HG02884 (cell line): ENCODE results near the gene TRIM37.
"Not testable (repeated sequence)": the region's sequence is repeated elsewhere in the genome, so short reads cannot be mapped to it uniquely, and the experiment has no call there.

Source experiments
- ATAC-seq: cut with Tn5 transposase; IDR thresholded peaks from one replicate; pipeline ENCODE4 v1.9.1; 2021; ENCODE audit warnings: mild to moderate bottlenecking, moderate library complexity; ENCODE audit not compliant: unreplicated experiment

Gene TRIM37

DNA sequence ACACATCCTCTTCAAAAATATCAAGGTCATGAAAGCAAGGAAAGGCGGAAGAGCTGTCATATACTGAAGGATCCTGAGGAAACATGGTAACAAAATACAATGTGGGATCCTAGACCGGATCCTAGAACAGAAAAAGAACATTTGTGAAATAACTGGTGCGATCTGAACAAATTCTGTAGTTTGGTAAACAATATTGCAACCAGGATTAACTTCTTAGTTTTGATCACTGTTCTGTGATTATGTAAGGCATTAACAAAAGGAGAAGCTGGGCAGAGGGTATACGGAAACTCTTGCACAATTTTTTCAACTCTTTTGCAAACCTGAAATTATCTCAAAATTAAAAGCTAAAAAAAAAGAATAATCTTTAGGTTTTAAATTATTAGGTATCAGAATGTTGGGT lies 109.7 kb downstream of the TRIM37 start:
- ATAC-seq = no peak

DNA sequence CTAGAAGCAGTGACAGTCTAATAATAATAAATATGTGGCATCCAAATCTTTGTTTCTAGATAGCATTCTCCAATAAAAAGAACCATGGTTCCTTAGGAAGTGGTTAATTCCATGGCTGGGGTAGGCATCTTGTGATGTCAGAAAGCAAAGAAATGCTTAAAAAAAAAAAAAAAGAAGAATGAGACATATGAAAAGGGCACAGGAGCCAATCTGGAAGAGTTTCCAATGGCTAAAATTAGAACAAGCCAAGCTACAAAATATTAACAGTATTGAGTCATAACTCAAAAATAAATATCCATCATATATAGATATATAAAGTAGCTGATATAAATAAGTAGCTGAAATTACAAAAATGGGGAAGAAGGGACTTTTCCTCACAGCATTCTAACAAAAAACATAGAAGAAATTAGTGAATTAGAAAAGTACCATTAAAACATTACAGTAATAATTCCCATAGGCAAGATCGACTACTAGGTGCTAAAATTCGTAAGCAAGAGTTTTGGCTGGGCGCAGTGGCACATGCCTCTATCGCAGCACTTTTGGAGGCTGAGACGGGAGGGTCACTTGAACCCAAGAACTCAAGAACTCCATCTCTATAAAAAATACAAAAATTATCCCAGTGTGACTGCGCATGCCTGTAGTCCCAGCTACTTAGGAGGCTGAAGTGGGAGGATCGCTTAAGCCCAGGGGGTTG lies 111.3 kb downstream of the TRIM37 start:
- no peak for ATAC-seq

- no peak for ATAC-seq
Observed at GRCh38 chr17:58993311-58993710, 113.4 kb downstream of the TRIM37 start.

DNA sequence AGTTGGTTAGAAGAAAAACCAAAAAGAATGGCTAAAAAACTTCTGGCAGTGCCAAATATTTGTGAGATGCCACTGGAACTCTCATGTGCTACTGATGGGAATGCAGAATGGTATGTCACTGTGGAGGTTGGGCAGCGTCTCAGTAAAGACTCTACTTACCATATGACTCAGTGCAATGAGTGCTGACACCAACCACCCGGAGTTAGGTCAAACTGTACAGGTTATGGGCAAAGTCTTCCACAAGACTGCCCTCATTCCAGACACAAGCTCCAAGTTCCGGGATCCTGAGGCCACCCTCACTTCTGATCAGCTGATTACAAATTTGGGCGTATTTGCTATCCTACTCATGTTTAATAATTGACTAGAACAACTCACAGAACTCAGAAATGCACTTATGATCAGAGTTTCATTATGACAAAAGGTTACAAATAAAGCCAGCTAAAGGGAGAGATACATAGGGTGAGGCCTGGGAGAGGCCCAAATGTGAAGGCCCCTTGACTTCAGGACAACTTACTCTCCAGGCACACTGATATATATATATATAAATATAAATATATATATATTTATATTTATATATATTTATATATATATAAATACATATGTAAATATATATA lies 114.9 kb downstream of the TRIM37 start:
- ATAC-seq = no peak

- no peak for ATAC-seq
Observed at GRCh38 chr17:58989629-58990028, 117.1 kb downstream of the TRIM37 start.

GRCh38 chr17:58985971-58986370 lies 120.7 kb downstream of the TRIM37 start:
- no peak for ATAC-seq

DNA sequence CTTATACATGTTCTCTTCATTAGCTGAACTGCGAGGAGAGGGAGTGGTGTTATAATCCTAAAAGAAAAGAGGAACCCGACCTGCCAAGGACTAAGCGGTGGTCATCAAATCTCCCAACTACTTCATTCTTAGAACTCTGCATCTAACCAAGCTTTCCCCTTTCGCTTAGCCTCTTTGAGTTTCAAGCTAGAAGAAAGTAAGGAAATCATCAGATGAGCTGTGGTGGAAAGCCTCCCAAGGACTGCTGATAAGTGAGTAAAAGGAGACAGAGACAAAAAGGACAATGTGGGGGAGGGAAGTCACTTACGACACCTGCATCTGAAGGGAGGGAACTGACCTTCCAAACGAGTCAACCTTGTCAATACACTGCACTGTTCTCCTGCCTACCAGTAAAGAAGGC lies 121.3 kb downstream of the TRIM37 start:
- no peak for ATAC-seq

DNA sequence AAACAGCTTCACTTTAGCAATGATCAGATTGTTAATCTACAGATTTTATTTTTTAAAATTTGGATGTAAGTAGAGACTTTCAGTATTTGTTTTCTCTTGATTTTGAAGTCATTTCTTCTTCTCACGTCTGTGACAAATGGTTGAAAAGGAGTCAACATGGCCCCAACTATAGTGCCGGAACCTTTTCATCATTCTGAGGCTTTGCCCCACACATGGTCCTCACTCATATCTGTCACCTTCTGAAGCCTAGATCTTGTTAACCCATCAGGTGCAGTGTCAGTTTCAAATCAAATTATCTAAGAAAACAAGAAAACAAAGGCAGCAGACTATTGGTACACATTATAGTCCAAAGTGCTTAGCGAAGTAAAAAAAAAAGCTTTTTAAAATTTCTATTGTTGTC lies 124.1 kb downstream of the TRIM37 start:
- ATAC-seq = no peak

DNA sequence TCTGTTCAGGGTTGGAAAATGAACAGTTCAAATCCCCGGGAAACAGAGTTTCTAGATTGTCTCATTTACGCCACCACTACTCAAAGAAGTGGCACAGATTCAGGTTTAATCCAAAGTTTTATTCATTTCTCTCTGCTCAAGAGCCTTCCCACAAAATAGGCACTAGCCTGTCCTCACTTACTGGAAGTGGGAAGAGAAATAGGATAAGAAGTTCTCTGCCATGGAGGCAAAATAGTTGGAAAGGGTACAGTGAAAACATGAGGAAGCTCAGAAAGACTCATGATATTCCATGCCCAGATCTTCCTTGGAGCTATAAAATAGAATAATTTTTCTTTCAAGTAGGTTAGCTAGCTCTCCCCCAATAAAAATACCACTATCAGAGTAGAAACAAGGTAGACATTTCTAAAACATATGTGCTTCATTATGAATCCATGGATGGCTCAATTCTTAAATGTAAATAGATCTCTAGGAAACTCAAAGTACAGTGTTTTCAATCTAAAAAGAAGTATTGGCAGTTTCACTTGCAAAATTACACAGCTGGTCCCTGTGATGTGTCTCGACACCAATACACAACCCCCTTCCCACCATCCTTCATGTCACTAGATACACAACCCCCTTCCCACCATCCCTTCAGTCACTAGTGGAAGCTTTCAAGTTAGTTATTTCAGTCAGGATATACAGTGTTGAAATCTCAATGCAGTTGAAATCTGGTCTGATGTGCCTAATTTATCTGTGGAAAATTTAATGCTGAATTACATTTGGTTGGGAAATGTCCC lies 125.8 kb downstream of the TRIM37 start:
- no peak for ATAC-seq

DNA sequence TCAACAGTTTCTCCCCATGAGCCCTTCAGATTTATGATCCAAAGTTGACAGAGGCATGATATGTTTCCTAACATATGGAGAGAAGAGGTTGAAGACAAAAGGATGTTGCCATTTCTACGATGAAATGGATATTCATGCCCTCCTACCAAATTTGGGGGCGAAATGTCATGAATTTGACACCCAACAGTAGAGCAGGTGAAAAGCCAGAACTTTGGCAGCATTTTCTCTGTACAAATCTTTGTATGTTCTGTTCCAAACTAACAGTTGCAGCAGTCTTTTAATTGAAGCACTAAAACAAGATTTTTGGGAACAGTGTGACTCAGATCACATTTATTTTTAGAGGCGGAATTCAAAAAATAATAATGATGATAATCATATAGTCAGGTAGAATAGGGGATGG lies 130.1 kb downstream of the TRIM37 start:
- no peak for ATAC-seq

GRCh38 chr17:58974354-58974753 lies 132.3 kb downstream of the TRIM37 start:
- ATAC-seq = no peak

GRCh38 chr17:58970609-58971450 lies 135.8 kb downstream of the TRIM37 start:
- no peak for ATAC-seq

GRCh38 chr17:58969612-58970011 lies 137.1 kb downstream of the TRIM37 start:
- no peak for ATAC-seq

GRCh38 chr17:58969156-58969555 lies 137.5 kb downstream of the TRIM37 start:
- no peak for ATAC-seq

GRCh38 chr17:58968426-58969061 lies 138.1 kb downstream of the TRIM37 start:
- no peak for ATAC-seq

DNA sequence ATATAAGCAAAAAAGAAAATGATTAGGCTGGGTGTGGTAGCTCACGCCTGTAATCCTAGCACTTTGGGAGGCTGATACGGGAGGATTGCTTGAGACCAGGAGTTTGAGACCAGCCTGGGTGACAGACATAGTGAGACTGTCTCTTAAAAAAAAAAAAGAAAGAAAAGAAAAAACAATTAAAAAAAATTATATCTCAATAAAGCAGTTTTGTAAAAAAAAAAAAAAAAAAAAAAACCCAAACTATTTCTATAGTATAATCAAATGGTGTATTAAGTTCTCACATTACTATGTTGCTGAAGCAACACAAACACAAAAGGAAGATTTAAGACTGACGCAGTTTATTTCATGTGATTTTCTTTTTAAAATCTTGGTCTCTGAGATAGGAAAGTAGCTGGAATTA lies 140.5 kb downstream of the TRIM37 start:
- ATAC-seq = no peak

- no peak for ATAC-seq
Observed at GRCh38 chr17:58965221-58965620, 141.5 kb downstream of the TRIM37 start.

DNA sequence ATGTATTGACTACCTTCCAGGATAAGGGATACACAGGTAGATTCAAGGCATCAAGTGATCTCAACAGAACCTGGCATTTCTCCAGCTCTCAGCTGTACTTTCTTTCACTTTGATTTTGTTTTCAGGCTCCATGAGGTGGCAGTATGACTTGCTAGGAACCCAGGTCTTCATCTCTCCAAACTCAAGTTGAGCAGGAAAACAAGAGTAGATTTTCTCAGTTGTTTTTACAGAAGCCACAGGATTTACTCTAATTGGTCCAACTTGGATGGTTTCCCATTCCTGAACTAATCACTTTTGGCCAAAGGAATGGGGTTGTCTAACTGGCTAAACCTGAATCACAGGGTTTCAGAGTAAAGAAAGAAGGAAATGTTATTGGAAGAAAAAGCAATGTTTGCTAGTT lies 146.6 kb downstream of the TRIM37 start:
- no peak for ATAC-seq

DNA sequence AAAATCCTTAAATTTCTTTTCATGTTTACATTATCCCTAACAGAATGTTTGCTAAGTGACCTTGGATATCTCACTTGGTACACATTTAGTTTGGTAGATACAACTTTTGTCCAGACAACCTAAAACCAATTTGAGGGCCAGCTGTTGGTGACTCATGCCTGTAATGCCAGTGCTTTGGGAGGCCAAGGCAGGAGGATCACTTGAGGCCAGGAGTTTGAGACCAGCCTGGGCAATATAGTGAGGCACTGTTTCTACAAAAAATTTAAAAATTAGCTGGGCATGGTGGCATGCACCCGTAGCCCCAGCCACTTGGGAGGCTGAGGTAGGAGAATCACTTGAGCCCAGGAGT lies 149.0 kb downstream of the TRIM37 start:
- not testable (repeated sequence) for ATAC-seq

- ATAC-seq = no peak
Observed at GRCh38 chr17:58956997-58957724, 149.5 kb downstream of the TRIM37 start.
